ENCODE data around the gene DEAF1.

DEAF1 gene

DNA sequence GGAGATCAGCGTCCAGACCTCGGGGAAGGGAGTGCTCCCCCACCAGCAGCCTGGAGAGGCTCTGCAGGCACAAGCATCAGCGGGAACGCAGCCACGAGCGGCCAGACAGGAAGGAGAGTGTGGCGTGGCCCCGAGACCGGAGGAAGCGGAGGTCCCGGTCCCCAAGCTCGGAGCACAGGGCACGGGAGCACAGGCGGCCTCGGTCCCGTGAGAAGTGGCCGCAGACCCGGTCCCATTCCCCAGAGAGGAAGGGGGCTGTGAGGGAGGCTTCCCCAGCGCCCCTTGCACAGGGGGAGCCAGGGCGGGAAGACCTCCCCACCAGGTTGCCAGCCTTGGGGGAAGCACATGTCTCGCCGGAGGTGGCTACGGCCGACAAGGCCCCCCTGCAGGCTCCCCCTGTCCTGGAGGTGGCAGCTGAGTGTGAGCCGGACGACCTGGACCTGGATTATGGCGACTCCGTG lies 86.2 kb downstream of the DEAF1 start:
- no peak for DNase-seq

DNA sequence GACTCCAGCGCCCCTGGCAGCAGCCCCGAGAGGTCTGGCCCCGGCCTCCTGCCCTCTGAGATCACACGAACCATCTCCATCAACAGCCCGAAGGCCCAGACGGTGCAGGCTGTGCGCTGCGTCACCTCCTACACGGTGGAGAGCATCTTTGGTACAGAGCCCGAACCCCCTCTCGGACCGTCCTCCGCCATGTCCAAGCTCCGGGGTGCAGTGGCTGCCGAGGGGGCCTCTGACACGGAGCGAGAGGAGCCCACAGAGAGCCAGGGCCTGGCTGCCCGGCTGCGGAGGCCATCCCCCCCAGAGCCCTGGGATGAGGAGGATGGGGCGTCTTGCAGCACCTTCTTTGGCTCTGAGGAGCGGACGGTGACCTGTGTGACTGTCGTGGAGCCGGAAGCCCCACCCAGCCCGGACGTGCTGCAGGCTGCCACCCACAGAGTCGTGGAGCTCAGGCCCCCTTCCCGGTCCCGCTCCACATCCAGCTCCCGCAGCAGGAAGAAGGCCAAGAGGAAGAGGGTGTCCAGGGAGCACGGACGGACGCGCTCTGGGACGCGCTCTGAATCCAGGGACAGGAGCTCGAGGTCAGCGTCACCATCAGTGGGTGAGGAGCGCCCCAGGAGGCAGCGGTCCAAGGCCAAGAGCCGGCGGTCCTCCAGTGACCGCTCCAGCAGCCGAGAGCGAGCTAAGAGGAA lies 86.9 kb downstream of the DEAF1 start:
- DNase-seq = no peak

DNA sequence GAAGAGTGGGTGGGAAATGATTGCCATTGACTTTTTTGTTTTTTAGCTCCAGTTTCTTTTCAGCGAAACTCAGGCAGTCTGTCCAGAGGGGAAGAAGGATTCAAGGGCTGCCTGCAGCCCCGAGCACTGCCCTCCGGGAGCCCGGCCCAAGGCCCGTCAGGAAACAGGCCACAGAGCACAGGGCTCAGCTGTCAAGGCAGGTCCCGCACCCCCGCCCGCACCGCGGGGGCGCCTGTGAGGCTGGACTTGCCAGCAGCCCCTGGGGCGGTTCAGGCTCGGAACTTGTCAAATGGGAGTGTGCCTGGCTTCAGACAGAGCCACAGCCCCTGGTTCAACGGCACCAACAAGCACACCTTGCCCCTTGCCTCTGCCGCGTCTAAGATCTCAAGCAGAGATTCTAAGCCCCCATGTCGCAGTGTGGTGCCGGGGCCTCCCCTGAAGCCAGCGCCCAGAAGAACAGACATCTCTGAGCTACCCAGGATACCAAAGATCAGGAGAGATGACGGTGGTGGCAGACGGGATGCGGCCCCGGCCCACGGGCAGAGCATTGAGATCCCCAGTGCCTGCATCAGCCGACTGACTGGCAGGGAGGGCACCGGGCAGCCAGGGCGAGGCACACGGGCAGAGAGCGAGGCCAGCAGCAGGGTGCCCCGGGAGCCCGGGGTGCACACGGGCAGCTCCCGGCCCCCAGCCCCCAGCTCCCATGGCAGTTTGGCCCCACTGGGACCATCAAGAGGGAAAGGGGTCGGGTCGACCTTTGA lies 87.8 kb downstream of the DEAF1 start:
- DNase-seq = no peak

DNA sequence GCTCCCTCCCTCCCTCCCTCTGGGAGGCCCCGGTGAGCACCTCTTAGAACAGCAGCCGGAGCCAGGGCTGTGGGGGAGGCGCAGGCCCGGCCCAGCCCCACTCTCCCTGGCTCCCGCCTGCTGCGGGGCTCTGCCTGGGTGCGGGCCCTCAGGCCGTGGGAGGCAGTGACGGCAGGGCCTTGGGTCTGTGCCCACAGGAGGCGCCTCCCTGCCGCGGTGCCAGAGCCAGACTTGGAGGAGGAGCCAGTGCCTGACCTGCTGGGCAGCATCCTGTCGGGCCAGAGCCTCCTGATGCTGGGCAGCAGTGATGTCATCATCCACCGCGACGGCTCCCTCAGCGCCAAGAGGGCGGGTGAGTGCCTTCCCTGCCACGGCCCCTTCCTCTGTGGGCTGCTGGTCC lies 88.8 kb downstream of the DEAF1 start:
- no peak for DNase-seq

DNA sequence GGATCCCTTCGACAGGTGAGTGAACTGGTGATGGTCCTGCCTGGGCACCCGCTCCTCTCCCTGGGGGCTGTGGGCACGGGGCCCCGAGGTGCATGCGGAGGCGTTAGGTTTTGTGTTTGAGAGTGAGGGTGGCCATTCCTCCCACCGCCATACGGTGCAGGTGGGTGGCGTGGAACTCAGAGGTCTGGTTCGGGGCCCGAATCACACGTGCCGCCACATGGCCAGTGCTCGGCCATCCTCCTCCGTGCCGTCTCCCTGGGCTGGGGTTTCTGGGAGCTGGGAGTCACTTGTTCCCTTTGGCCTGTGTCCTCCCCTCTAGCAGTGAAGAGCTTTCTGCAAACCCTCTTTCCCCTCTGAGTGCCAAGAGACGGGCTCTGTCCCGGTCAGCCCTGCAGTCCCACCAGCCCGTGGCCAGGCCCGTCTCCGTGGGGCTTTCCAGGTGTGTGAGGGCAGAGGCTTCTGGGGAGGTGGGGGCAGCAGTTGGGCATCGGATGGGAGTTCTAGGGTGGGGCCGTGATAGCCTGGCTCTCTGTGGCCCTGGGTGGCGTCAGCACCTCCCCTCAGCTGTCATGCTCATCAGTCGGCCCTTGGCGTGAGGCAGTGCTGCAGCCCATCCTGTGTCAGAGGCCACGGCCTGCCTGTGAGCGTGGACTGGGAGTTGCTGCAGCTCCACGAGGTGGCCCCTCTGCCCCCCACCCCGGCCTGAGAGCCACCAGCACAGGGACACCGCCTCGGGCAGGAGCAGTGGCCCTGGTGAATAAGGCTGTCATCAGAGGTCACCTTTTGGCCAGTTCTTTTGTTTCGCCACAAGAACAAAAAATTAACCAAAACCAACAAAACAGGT lies 89.5 kb downstream of the DEAF1 start:
- no peak for DNase-seq

DNA sequence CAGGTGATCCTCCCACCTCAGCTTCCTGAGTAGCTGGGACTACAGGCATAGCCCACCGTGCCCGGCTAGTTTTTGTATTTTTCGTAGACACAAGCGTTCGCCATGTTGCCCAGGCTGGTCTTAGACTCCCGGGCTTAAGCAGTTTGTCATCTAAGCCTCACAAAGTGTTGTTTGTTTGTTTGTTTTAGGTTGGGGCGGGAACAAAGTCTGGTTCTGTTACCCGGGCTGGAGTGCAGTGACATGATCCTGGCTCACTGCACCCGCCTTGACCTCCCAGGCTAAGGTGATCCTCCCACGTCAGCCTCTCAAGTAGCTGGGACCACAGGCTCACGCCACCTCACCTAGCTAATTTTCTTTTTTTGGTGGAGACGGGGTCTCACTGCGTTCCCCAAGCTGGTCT lies 91.9 kb downstream of the DEAF1 start:
- no peak for DNase-seq

DNA sequence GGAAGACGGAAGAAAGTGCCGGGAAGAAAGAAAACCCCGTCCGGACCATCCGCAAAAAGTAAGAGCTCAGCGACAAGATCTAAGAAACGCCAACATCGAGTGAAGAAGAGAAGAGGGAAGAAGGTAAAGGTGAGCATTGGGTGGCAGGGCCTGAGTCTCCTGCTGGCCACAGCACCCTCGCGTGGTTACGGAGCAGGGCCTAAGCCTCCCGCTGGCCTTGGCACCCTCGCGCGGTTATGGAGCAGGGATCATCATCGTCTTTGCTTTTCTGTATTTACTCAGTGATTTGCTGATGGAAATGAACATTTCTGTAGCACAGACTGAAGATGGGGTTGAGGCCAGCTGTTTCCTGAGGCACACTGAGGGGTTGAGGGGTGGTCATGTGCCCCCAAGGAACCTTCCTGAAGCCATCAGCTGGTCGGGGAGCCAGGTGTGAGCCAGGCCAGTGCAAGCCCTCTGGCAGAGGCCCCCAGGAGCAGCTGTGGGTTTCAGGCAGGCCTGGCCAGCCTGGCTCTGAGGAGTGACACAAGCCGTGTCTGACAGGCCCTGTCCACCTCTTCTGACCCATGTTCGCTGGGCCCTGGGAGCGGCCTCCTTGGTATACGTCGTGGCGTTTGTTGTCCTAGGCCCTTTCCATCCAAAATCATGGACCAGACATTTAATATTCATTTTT lies 93.3 kb downstream of the DEAF1 start:
- no peak for DNase-seq

DNA sequence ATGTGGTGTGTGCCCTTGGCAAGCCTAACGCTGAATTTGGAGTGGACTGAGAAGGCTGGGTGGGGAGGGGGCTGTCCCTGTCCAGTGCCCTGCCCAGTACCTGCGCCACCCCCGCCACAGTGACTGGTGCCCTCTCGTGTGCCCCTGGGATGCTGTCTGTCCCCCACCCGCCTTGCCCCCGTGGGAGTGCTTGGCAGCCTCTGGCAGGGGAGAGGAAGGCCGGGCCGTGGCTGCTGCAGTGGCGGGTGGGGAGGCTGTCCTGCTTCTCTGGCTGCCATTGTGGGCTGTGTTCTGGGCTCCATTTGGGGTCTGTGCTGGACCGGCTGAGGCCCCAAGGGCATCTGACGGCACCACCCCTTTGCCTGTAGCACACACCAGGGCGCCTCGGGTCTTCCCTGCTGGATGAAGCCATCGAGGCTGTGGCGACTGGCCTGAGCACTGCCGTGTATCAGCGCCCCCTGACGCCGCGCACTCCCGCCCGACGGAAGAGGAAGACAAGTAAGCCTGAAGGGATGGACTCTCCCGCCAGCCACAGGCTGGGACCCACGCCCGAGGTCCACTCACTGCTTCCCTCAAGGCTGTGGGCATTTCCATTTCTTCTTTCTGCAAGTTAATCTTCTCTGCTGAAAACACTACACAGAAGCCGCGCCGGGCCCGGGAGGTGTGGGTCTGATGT lies 96.9 kb downstream of the DEAF1 start:
- DNase-seq = no peak

DNA sequence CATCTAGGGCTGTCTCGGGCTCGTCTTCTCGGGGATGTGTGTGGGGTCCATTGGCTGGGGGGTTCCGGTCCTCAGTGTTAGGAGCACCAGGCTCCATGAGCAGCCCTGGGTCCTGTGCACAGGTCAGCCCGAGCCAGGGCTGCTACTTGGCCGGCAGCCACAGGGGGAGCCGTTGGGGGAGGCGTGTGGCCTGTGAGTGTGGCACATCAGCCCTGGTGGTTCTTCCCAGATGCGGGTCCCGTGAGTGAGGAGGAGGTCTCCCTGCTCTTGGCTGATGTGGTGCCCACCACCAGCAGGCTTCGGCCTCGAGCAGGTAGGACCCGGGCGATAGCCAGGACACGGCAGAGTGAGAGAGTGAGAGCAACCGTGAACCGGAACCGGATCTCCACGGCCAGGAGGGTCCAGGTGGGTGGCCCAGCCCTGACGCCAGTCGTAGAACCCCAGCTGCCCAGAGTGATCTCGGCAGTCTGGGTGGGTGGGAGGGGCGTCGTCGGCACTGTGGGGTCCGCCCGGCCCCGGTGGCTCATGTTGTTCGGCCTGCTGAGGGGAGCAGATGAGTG lies 97.8 kb downstream of the DEAF1 start:
- no peak for DNase-seq

DNA sequence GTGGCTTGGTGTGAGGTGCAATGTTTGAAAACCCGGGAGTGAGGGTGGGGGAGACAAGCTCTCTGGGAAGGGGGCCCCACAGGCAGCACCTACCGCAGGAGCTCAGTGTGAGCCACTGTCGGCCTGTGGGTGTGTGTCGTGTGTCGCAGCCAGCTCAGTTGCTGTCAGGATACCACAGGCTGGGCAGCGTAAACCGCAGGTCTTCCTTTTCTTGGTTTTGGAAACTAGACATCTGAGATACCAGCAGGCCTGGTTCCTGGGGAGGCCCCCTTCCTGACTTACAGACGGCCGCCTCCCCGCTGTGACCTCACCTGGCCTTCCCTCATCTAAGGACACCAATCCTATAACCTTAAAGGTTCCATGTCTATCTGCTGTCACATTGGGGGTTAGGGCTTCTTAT lies 98.6 kb downstream of the DEAF1 start:
- no peak for DNase-seq

DNA sequence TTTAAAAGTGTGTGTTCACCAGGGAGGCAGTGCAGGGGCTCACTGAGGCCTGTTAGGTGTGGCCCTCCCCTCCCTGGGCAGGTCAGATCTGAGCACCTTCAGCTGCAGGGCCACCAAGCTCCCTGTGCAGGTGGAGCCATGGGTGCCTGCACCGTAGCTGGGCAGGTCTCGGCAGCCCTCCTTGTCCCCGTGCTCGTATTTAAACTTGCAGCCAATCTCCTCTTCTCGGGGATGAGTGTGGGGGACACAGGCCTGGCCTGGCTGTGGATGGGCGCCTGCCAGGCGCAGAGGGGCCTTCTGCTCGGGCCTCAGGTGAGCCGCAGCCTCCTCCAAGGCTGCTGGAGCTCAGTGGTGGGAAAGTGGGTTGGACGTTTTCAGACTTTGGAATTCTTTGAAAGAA lies 99.6 kb downstream of the DEAF1 start:
- no peak for DNase-seq

Measured in stimulated activated CD4-positive, alpha-beta T cell treated with anti-CD3 and anti-CD28 coated beads, Interleukin-1b, Interleukin-23, amount 100 ng/mL, for 48 hours (primary cell).